IPS DF 6.9 (cell line): ENCODE measurements around the gene DNAJC16.

Source experiments
- DNase-seq: peaks from one replicate; pipeline ENCODE4 v3.0.0-alpha.2; 2013; ENCODE audit warnings: low read depth, low spot score
- H3K27ac ChIP-seq: one replicate; pipeline ENCODE4 v1.5.1; 2013; ENCODE audit warnings: low read length, control low read depth
- H3K27me3 ChIP-seq: 2 replicates; pipeline ENCODE4 v1.6.1; 2013; ENCODE audit warnings: mild to moderate bottlenecking, low read length; ENCODE audit not compliant: control insufficient read depth, insufficient read depth
- H3K36me3 ChIP-seq: 2 replicates; pipeline ENCODE4 v1.6.1; 2013; ENCODE audit warnings: low read length; ENCODE audit not compliant: control insufficient read depth, insufficient read depth
- H3K4me1 ChIP-seq: 2 replicates; pipeline ENCODE4 v1.6.1; 2013; ENCODE audit warnings: low read length; ENCODE audit not compliant: control insufficient read depth, insufficient read depth
- H3K4me3 ChIP-seq: 2 replicates; pipeline ENCODE4 v1.5.1; 2013; ENCODE audit warnings: mild to moderate bottlenecking, low read length
- H3K9me3 ChIP-seq: 2 replicates; pipeline ENCODE4 v1.6.1; 2013; ENCODE audit warnings: low read length, inconsistent platforms; ENCODE audit not compliant: control insufficient read depth, insufficient read depth
- WGBS: extraction: QIAGEN DNeasy Blood & Tissue Kit; methylation state at CpG from one replicate; pipeline ENCODE4 v1.1.7; 2013; ENCODE audit warnings: mixed read lengths, missing lambda C conversion rate; ENCODE audit not compliant: insufficient read length, insufficient coverage; 5-methylcytosine and 5-hydroxymethylcytosine counted together

The DNAJC16 gene

GRCh38 chr1:15605398-15606383, 79.0 kb downstream of the DNAJC16 start:
- no peaks in the 10 kb centered on the region for H3K36me3 ChIP-seq
- H3K27me3 ChIP-seq: no peaks in the 10 kb centered on the region
- no peaks in the 10 kb centered on the region for H3K9me3 ChIP-seq
- no peak for DNase-seq
- H3K27ac ChIP-seq: no peak overlapping the region
- no peak overlapping the region for H3K4me3 ChIP-seq
- WGBS: no CpG with 5 or more reads among the region's 11 CpGs
- H3K4me1 ChIP-seq: no peaks in the 10 kb centered on the region

GRCh38 chr1:15609631-15610030, 83.0 kb downstream of the DNAJC16 start:
- H3K4me3 ChIP-seq: no peak overlapping the region
- no peaks in the 10 kb centered on the region for H3K36me3 ChIP-seq
- no peaks in the 10 kb centered on the region for H3K9me3 ChIP-seq
- DNase-seq: no peak
- WGBS: no CpG with 5 or more reads among the region's 7 CpGs
- H3K27me3 ChIP-seq: no peaks in the 10 kb centered on the region
- H3K4me1 ChIP-seq: no peaks in the 10 kb centered on the region
- no peak overlapping the region for H3K27ac ChIP-seq

GRCh38 chr1:15610167-15610566, 83.5 kb downstream of the DNAJC16 start:
- DNase-seq: no peak

GRCh38 chr1:15616373-15617172, 89.9 kb downstream of the DNAJC16 start:
- no peak for DNase-seq
- Histone ChIP-seq H3K4me1 (no peaks in the 10 kb centered on the region), H3K27me3 (no peaks in the 10 kb centered on the region), H3K4me3 (peak overlapping the region; percentile 30; the same call in 1 of the 2 replicates), H3K36me3 (no peaks in the 10 kb centered on the region), H3K9me3 (no peaks in the 10 kb centered on the region), H3K27ac (no peak overlapping the region)
- no CpG with 5 or more reads among the region's 16 CpGs for WGBS

More at GRCh38 chr1:15610167-15610566, 83.5 kb downstream of the DNAJC16 start:
- Histone ChIP-seq H3K4me3 (no peak overlapping the region), H3K27ac (no peak overlapping the region), H3K36me3 (no peaks in the 10 kb centered on the region), H3K27me3 (no peaks in the 10 kb centered on the region), H3K9me3 (no peaks in the 10 kb centered on the region), H3K4me1 (no peaks in the 10 kb centered on the region)
- WGBS: no CpG with 5 or more reads among the region's 4 CpGs

- no peaks in the 10 kb centered on the region for H3K4me1 ChIP-seq
- no CpG with 5 or more reads among the region's 86 CpGs for WGBS
- peak; percentile 93 for DNase-seq
These were observed 90.8 kb downstream of the DNAJC16 start, which contains the start of gene DDI2 for GRCh38 chr1:15617173-15618076. Gene DDI2, plus strand, starts transcription at chr1:15617458. Its CDS starts 213 bp downstream, at chr1:15617671.

GRCh38 chr1:15618077-15618654, 91.5 kb downstream of the DNAJC16 start:
- H3K4me1 ChIP-seq: no peaks in the 10 kb centered on the region
- H3K27ac ChIP-seq: no peak overlapping the region
- WGBS: no CpG with 5 or more reads among the region's 8 CpGs
- no peaks in the 10 kb centered on the region for H3K27me3 ChIP-seq
- no peaks in the 10 kb centered on the region for H3K36me3 ChIP-seq
- H3K4me3 ChIP-seq: peak overlapping the region; percentile 95
- H3K9me3 ChIP-seq: no peaks in the 10 kb centered on the region
- DNase-seq: no peak

More at GRCh38 chr1:15617173-15618076, 90.8 kb downstream of the DNAJC16 start, which contains the start of gene DDI2:
- Histone ChIP-seq H3K27ac (no peak within 1 kb of the TSS), H3K4me3 (peak within 1 kb of the TSS; percentile 95), H3K27me3 (no peaks in the 10 kb centered on the region), H3K9me3 (no peaks in the 10 kb centered on the region), H3K36me3 (no peaks in the 10 kb centered on the region)

GRCh38 chr1:15618655-15619525, 92.2 kb downstream of the DNAJC16 start:
- H3K4me1 ChIP-seq: no peaks in the 10 kb centered on the region
- no peaks in the 10 kb centered on the region for H3K9me3 ChIP-seq
- peak overlapping the region; percentile 95; the same call in 1 of the 2 replicates for H3K4me3 ChIP-seq
- H3K27ac ChIP-seq: no peak overlapping the region
- no CpG with 5 or more reads among the region's 26 CpGs for WGBS
- H3K36me3 ChIP-seq: no peaks in the 10 kb centered on the region
- no peak for DNase-seq
- H3K27me3 ChIP-seq: no peaks in the 10 kb centered on the region

GRCh38 chr1:15620155-15620545, 93.5 kb downstream of the DNAJC16 start:
- Histone ChIP-seq H3K27me3 (no peaks in the 10 kb centered on the region), H3K9me3 (no peaks in the 10 kb centered on the region), H3K4me3 (no peak overlapping the region), H3K36me3 (no peaks in the 10 kb centered on the region), H3K4me1 (no peaks in the 10 kb centered on the region), H3K27ac (no peak overlapping the region)
- no peak for DNase-seq
- WGBS: no CpG with 5 or more reads among the region's 1 CpG
